Transverse colon (tissue), 4 donors: Measurements from ENCODE around the gene CIP2A.

Experiments
- EP300 ChIP-seq: sonication (generic); formaldehyde crosslinking; IDR thresholded peaks from one replicate; pipeline ENCODE4 v1.6.1; 2017; ENCODE audit warnings: antibody characterized with exemption, low read depth
- POLR2AphosphoS5 ChIP-seq, 3 donors: sonication (generic); formaldehyde crosslinking; IDR thresholded peaks; one replicate each; pipeline ENCODE4 v1.6.1; 2016; ENCODE audit warnings: antibody characterized with exemption in 3 of 3
- TF ChIP-seq, protein P1 (sequence below), 5 experiments: fragments of 200-600 bp in 3 of 5; fragments of 450-650 bp in 2 of 5; sonication (generic) in 3 of 5; IDR thresholded peaks; 1 replicate in 2 of 5; 2 replicates in 3 of 5; pipeline ENCODE4 v1.5.1; 2016 to 2017; ENCODE audit warnings: antibody characterized with exemption in 5 of 5, inconsistent platforms in 3 of 5, mild to moderate bottlenecking in 2 of 5, moderate library complexity in 1 of 5

DNA sequence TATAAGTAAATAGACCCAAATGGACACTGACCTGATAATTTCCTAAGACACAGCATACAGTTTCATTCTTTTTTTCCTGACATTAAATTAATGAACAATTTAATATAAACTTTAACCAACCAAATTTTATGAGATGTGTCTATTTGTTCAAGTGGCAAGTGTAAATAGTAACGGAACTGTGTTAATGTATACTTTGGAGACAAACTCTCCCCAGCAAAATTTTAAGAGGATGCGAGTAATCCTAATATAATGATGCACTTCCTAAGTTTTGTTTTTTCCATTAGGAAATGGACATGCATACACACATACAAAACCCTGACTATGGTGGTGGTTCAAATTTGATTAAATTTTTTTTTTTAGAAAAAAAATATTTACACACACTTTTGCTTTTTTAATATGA lies 40.4 kb downstream of the CIP2A start:
- TF ChIP-seq, protein P1, sequence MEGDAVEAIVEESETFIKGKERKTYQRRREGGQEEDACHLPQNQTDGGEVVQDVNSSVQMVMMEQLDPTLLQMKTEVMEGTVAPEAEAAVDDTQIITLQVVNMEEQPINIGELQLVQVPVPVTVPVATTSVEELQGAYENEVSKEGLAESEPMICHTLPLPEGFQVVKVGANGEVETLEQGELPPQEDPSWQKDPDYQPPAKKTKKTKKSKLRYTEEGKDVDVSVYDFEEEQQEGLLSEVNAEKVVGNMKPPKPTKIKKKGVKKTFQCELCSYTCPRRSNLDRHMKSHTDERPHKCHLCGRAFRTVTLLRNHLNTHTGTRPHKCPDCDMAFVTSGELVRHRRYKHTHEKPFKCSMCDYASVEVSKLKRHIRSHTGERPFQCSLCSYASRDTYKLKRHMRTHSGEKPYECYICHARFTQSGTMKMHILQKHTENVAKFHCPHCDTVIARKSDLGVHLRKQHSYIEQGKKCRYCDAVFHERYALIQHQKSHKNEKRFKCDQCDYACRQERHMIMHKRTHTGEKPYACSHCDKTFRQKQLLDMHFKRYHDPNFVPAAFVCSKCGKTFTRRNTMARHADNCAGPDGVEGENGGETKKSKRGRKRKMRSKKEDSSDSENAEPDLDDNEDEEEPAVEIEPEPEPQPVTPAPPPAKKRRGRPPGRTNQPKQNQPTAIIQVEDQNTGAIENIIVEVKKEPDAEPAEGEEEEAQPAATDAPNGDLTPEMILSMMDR (IDR thresholded peaks at IDR 0.05), result no peak
- no peak for TF ChIP-seq POLR2AphosphoS5 (IDR thresholded peaks at IDR 0.05)
- no peak for TF ChIP-seq EP300
